Activated T-cell treated with anti-CD3 and anti-CD28 coated beads, Interleukin-2, amount 50 U/mL, for 48 hours (primary cell): ENCODE results near the gene UBE2L5.

Experiments
- DNase-seq, 2 experiments: peaks; one replicate each; pipeline ENCODE4 v3.0.0-alpha.2; 2020

The UBE2L5 gene

GRCh38 chr13:30406779-30407416 is 15.4 kb upstream of the UBE2L5 start:
- no peak for DNase-seq

- peak; percentile 96 to 97 for DNase-seq
Observed at GRCh38 chr13:30408319-30409101, 13.8 kb upstream of the UBE2L5 start.

DNA sequence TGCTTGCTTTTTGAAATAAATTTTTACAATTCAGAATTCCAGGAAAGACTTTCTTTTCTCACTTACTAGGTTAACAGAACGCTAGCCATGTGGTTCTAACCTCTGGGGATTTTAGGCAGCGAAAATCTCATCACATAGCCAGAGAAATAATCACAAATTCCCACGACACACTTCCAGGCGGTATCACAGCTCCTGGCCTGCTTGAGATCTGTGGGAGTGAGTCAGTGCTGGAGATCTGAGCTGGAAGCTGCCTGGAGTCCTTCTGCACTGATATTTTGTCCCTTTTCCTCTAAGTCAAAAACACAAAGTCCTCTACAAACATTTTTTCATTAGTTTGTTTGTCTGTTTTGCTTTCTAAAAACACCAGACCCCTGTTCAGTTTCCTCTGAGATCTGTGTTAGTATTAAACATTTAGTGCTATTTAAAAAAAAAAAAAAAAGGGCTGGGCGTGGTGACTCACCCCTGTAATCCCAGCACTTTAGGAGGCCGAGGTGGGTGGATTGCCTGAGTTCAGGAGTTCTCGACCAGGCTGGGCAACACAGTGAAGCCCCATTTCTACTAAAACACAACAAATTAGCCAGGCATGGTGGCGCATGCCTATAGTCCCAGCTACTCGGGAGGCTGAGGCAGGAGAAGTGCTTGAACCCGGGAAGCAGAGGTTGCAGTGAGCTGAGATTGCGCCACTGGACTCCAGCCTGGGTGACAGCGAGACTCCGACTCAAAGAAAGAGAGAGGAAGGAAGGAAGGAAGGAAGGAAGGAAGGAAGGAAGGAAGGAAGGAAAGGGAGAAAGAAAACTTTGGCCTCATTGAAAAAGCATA is 12.2 kb upstream of the UBE2L5 start:
- DNase-seq: no peak

DNA sequence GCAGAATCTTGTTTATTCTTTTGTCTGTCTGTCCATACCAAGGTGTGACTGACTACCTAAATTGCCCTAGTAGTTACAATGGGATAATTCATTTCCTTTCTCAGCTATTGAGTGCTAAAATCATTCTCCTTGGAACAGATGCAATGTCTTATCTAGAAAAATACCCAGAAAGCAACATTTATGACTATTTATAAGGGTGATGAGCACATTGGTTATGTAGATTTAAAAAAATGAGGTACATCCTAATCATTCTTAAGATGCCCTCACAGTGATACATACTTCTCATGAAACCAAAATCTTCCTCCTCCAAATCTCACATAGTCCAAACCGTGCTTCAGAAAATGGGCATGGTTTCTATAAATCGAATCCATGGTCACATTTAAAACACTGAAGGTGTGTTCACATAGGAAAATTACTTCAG is 11.6 kb upstream of the UBE2L5 start:
- no peak for DNase-seq

DNA sequence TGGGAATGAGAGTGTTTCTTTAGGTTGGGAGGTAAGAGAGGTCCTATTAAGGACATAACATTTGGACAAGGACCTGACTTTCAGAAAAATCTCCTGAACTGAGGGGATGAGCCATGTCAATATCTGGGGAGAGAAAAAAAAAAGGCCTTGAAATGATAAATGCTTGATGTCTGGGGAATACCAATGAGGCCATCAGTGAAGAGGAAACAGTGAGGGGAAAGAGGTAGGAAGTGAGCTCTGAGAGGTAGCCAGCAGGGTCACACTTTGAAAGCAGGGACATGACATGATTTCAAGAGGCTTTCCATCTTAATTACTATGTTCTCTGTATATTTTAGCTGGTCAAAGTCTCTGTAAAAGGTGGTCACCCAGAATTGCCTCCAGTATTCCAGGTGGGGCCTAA is 9.9 kb upstream of the UBE2L5 start:
- DNase-seq: no peak

DNA sequence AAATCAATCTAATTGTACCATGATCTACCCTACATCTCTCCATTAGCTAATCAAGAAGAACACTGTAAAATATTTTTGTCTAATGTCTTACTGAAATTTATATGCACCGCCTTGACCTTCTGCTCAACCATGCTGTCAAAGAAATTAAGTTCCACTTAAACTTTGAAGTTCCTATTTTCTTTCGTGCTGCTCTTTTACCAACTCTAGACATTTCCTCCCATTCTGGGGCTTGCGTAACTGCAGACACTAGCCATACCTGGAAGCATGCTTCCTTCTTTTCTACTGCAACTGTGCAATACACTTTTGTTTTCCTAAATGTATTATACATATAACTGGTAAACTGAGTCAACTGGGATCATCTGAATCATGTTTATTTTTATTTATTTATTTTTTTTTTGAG is 8.5 kb upstream of the UBE2L5 start:
- no peak for DNase-seq

GRCh38 chr13:30415430-30416030 is 6.8 kb upstream of the UBE2L5 start:
- DNase-seq: no peak

- DNase-seq: no peak
Observed at GRCh38 chr13:30416471-30416870, 5.8 kb upstream of the UBE2L5 start.

- DNase-seq: no peak
Observed at GRCh38 chr13:30418075-30418716, 4.1 kb upstream of the UBE2L5 start.

DNA sequence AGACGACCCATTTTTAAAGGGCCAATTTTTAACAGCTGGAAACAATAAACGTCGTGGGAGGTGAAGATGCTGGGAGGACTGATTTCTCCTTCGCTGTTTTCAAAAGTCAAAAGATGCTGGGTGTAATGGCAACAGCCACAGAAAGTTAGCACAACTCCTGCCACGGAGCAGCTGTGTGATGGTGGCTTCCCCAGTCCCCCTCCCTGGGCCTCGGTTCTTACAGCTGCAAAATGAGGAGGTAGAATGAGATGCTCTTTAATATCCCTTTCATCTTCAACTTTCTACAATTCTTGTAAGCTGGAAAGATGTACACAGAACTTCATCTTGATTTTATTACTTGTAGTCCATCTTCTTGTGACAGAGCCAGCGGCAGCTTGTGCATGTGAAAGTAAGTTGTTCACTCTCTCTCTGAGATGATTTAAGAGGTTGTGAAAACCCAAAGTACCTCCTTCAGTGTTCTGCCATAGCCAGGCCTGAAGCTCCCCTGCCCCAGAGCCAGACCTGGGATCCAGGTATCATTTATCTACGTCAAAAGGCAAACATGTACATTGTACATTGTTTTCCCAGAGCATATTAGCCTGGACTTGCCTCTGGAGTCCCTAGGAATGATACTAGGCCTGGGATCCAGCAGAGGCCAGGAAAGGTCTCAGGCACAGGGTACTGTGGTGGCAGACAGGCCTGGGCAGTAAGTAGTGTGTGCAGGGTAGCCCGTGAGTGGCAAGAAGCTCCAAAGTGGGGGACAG is 3.4 kb upstream of the UBE2L5 start:
- no peak for DNase-seq

- DNase-seq: peak; percentile 53 to 61
Observed at GRCh38 chr13:30421093-30422053, 920 bp upstream of the UBE2L5 start.

- no peak for DNase-seq
Observed at GRCh38 chr13:30423891-30424290, 1.6 kb downstream of the UBE2L5 start.

DNA sequence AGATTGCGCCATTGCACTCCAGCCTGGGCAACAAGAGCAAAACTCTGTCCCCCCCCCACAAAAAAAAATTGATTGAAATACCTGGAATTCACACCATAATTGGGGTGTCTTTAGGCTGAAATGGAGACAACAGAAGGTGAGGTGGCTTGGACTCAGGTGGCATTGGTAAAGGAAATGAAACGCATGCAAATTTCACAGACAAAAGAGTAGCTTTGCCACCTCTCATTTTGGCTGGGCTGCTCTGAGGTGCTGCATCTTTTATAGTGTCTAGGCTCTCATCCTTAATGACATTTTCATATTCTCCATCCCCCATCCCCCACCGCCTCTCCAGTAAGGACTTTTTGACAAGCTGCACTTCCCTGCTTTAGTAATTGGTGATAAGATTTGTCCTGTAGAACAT is 6.9 kb downstream of the UBE2L5 start:
- no peak for DNase-seq

- peak in 1 of 2 experiments; percentile 39 for DNase-seq
Observed at GRCh38 chr13:30429721-30430694, 7.7 kb downstream of the UBE2L5 start.

- no peak for DNase-seq
Observed at GRCh38 chr13:30431269-30431940, 9.1 kb downstream of the UBE2L5 start.

DNA sequence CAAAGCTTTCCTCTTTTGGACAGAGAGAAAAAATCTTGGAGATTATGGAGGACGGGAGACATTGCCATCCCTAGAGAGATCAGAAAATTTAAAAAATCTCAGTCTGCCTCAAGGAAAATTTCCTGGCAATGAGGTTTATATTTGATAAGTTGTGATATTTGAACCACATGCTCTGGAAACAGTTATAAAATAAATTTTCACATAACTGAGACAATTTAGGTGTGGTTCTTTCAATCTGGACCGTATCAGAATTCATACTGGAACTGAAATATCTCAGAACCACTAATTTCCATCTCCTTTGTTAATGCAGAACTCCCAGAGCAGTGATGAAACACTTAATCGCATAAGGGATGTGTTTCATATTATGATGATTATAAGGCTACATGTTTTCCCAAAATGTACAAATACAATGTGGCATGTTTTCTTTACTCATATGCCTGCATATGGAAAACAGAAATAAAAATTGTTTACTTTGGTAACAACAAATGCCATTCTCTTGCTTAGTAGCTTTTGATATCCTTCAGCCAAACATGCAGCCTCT is 13.7 kb downstream of the UBE2L5 start:
- no peak for DNase-seq

GRCh38 chr13:30437177-30437576 is 14.9 kb downstream of the UBE2L5 start:
- DNase-seq: no peak

- DNase-seq: no peak
Observed at GRCh38 chr13:30438286-30438685, 16.0 kb downstream of the UBE2L5 start.
